KOPT-K1 (cell line): Measurements from ENCODE around the gene PTPRE.
A peak's percentile ranks its signal among the peaks of the same experiment; 100 is the strongest.

Experiments
- H3K27ac ChIP-seq: fragments of 200-600 bp; sonication (generic); 2 replicates; pipeline ENCODE4 v1.5.1; 2016; ENCODE audit warnings: antibody characterized with exemption, mild to moderate bottlenecking, low read depth, low read length; ENCODE audit not compliant: poor library complexity, severe bottlenecking
- H3K36me3 ChIP-seq: fragments of 200-600 bp; sonication (generic); 2 replicates; pipeline ENCODE4 v1.5.1; 2017; ENCODE audit warnings: antibody characterized with exemption, mild to moderate bottlenecking, low read length, moderate library complexity; ENCODE audit not compliant: insufficient read depth
- H3K9me3 ChIP-seq: fragments of 200-600 bp; sonication (generic); 2 replicates; pipeline ENCODE4 v1.5.1; 2017; ENCODE audit warnings: antibody characterized with exemption, low read length, mild to moderate bottlenecking; ENCODE audit not compliant: insufficient read depth, poor library complexity, severe bottlenecking

Gene PTPRE

DNA sequence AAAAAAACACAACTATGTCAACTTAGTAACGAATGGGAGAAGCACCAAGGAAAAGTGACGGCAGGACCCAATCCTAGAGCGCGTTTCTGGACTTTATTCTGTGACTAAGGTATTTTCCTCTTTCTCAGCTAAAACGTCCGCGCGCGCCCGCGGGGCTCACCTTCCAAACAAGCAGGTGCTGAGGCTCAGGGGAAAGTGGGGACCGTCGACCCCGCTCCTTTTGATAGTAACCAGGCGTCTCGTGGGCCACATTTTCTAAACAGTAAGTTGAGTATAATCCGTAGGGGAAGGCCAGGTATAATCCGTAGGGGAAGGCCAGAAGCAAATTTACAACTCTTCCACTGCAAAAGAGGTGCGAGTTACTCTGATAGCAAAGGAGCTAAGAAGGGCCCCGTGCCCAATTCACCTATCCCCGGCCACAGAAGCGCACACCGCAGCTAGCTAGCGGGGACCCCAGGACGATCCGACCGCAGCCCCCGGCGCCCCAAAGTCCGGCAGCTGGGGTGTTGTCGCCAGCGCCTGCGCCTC is 218.6 kb downstream of the PTPRE start:
- H3K27ac ChIP-seq = peak overlapping the region; percentile 99
- no peaks in the 10 kb centered on the region for H3K9me3 ChIP-seq
- peaks cover 46% of the 10 kb centered on the region for H3K36me3 ChIP-seq

DNA sequence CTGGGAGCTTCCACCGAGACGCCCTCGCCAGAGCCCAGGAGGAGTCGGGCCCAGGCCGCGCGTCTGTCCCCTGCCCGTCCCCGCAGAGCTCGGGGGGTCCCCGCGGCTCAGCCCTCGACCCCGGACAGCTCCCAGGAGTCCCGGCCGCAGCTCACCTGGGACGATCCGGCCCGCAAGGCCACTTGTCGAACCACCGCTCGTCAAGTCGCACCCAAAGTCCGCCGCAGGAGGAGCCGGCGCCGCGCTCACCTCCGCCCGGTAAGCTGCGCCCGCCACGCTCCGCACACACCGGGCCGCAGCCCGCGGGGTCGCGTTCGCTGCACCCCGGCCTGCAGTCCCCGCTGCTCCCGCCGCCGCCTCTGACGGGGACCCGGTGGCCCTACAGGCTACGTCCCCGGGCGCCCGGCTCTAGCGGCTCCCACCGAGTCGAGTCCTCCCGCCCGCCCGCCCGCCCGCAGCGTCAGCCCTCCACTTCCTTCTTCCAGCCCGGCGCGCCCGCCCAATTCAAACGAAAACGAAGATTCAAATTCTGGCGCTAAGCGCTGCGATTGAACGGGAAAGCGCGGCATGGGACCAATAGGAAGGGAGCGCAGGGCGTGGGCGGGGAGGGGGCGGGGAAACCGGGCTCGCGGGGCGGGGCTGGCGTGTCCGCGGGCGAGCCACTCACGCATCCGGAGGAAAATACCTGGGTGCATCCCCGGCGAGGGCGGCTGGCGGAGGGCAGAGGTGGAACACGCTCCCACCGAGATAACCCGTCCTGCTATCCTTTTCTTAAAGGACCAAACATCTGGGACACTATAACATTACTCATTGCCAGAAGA is 219.3 kb downstream of the PTPRE start, which contains the start of gene MKI67:
MKI67 (minus strand) TSS at position 480 of the 821 bp plus-strand sequence. CDS start 756 bp downstream, outside the sequence.
- Histone ChIP-seq H3K9me3 (no peaks in the 10 kb centered on the region), H3K27ac (peak within 1 kb of the TSS; percentile 99), H3K36me3 (peaks cover 39% of the 10 kb centered on the region)

DNA sequence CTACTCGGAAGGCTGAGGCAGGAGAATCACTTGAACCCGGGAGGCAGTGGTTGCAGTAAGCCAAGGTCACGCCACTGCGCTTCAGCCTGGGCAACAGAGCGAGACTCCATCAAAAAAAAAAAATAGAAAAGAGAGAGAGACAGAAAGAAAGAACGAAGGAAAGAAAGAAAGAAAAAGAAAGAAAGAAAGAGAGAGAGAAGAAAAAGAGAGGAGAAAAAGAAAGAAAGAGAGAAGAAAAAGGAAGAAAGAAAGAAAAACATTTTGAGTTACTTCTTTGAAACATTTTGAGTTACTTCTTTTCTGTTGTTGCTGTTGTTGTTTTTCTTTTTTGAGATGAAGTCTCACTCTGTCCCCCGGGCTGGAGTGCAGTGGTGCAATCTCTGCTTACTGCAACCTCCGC is 221.7 kb downstream of the PTPRE start:
- Histone ChIP-seq H3K27ac (no peak overlapping the region), H3K9me3 (no peaks in the 10 kb centered on the region), H3K36me3 (peaks cover 19% of the 10 kb centered on the region)

DNA sequence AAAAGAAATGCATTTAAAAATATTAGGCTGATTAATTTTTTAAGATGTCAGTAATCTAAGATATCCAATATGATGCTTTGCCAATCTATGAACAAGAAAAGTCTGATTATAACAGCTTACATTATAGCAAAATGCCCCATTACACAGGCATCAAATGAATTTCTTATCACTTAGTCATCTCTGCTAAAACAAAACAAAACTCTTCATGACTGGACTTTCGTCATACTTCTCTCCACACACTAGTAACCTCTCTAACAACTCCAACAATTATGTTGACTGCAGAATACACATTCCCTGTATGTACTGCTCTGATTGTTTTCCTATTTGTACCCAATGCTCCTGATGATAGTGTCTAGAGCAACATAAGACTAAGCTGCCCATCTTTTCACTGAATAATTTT is 223.1 kb downstream of the PTPRE start:
- peaks cover 4% of the 10 kb centered on the region; the same call in 1 of the 2 replicates for H3K36me3 ChIP-seq
- no peaks in the 10 kb centered on the region for H3K9me3 ChIP-seq
- H3K27ac ChIP-seq = no peak overlapping the region
